ENCODE results near the gene SEMA6D.

SEMA6D gene

GRCh38 chr15:47784820-47785219 is 67.5 kb downstream of the SEMA6D start:
- no peak for DNase-seq

GRCh38 chr15:47786371-47786770 is 69.1 kb downstream of the SEMA6D start:
- DNase-seq = no peak

- DNase-seq = no peak
Measured at GRCh38 chr15:47787875-47788274, 70.6 kb downstream of the SEMA6D start.

- DNase-seq = no peak
Measured at GRCh38 chr15:47788685-47789084, 71.4 kb downstream of the SEMA6D start.

- DNase-seq = no peak
Measured at GRCh38 chr15:47791161-47791560, 73.9 kb downstream of the SEMA6D start.

- peak in 6 of 56 donors; percentile 1 to 32 (median 5) for DNase-seq
Measured at GRCh38 chr15:47792231-47792630, 74.9 kb downstream of the SEMA6D start.

GRCh38 chr15:47794252-47794914 is 77.1 kb downstream of the SEMA6D start:
- peak in 5 of 56 donors; percentile 5 to 37 (median 9) for DNase-seq

- no peak for DNase-seq
Measured at GRCh38 chr15:47795864-47796263, 78.6 kb downstream of the SEMA6D start.

GRCh38 chr15:47796339-47796738 is 79.0 kb downstream of the SEMA6D start:
- no peak for DNase-seq

GRCh38 chr15:47796830-47797229 is 79.5 kb downstream of the SEMA6D start:
- DNase-seq = no peak

- DNase-seq = no peak
Measured at GRCh38 chr15:47801522-47801921, 84.2 kb downstream of the SEMA6D start.

GRCh38 chr15:47802216-47802615 is 84.9 kb downstream of the SEMA6D start:
- no peak for DNase-seq

GRCh38 chr15:47803767-47804166 is 86.5 kb downstream of the SEMA6D start:
- peak in 1 of 56 donors; percentile 4 for DNase-seq

GRCh38 chr15:47804733-47805132 is 87.4 kb downstream of the SEMA6D start:
- DNase-seq = no peak

- DNase-seq = no peak
Measured at GRCh38 chr15:47806008-47806407, 88.7 kb downstream of the SEMA6D start.

- no peak for DNase-seq
Measured at GRCh38 chr15:47811172-47811571, 93.9 kb downstream of the SEMA6D start.

GRCh38 chr15:47812470-47812999 is 95.2 kb downstream of the SEMA6D start:
- no peak for DNase-seq

- no peak for DNase-seq
Measured at GRCh38 chr15:47813748-47814384, 96.6 kb downstream of the SEMA6D start.

GRCh38 chr15:47814620-47815019 is 97.3 kb downstream of the SEMA6D start:
- no peak for DNase-seq

GRCh38 chr15:47817969-47818548 is 100.8 kb downstream of the SEMA6D start:
- DNase-seq = no peak

GRCh38 chr15:47819158-47819557 is 101.9 kb downstream of the SEMA6D start:
- DNase-seq = no peak

GRCh38 chr15:47820057-47820746 is 102.9 kb downstream of the SEMA6D start:
- DNase-seq = no peak
